ENCODE results near the gene MAST4. TPM values are rescaled to one million over a fixed set of nuclear protein-coding genes. Genes with fewer than 3 reads are reported as not detected.

Gene MAST4
- total RNA-seq, 1 experiment from 2014 or later = 10.9 TPM

GRCh38 chr5:67019065-67019845 is 423.1 kb downstream of the MAST4 start:
- Mint-ChIP-seq H3K27ac (ENCODE audit: unreplicated experiment) (no peak overlapping the region), H3K36me3 (ENCODE audit: insufficient read depth, unreplicated experiment) (no peaks in the 10 kb centered on the region), H3K27me3 (ENCODE audit: unreplicated experiment) (no peaks in the 10 kb centered on the region), H3K4me1 (ENCODE audit: low read depth, unreplicated experiment) (peaks cover 16% of the 10 kb centered on the region), H3K9me3 (ENCODE audit: low read depth, unreplicated experiment) (no peaks in the 10 kb centered on the region), H3K4me3 (ENCODE audit: low read depth, unreplicated experiment) (no peak overlapping the region)
- intact Hi-C loops (cut with micrococcal nuclease; ENCODE audit: unreplicated experiment) = no loop called here
- DNase-seq = no peak
- no peak for TF ChIP-seq CTCF (IDR thresholded peaks at IDR 0.05; ENCODE audit: unreplicated experiment)
- BruUV-seq (replicated peaks) = no TSS peak
- CTCF ChIA-PET = no interaction called here

- Mint-ChIP-seq H3K9me3 (ENCODE audit: low read depth, unreplicated experiment) (no peaks in the 10 kb centered on the region), H3K4me1 (ENCODE audit: low read depth, unreplicated experiment) (peaks cover 8% of the 10 kb centered on the region), H3K4me3 (ENCODE audit: low read depth, unreplicated experiment) (no peak overlapping the region), H3K27ac (ENCODE audit: unreplicated experiment) (no peak overlapping the region), H3K27me3 (ENCODE audit: unreplicated experiment) (no peaks in the 10 kb centered on the region), H3K36me3 (ENCODE audit: insufficient read depth, unreplicated experiment) (no peaks in the 10 kb centered on the region)
- TF ChIP-seq CTCF (IDR thresholded peaks at IDR 0.05; ENCODE audit: unreplicated experiment) = no peak
- intact Hi-C loops (cut with micrococcal nuclease; ENCODE audit: unreplicated experiment) = no loop called here
- DNase-seq = no peak
- CTCF ChIA-PET = no interaction called here
- BruUV-seq (replicated peaks) = no TSS peak
Observed at GRCh38 chr5:67020096-67020615, 424.0 kb downstream of the MAST4 start.

- BruUV-seq (replicated peaks) = no TSS peak
- no peak for DNase-seq
- no peaks in the 10 kb centered on the region for H3K27me3 Mint-ChIP-seq (ENCODE audit: unreplicated experiment)
- CTCF ChIA-PET = no interaction called here
- no peaks in the 10 kb centered on the region for H3K36me3 Mint-ChIP-seq (ENCODE audit: insufficient read depth, unreplicated experiment)
- no peaks in the 10 kb centered on the region for H3K4me1 Mint-ChIP-seq (ENCODE audit: low read depth, unreplicated experiment)
- H3K9me3 Mint-ChIP-seq (ENCODE audit: low read depth, unreplicated experiment) = no peaks in the 10 kb centered on the region
- TF ChIP-seq CTCF (IDR thresholded peaks at IDR 0.05; ENCODE audit: unreplicated experiment) = no peak
- H3K27ac Mint-ChIP-seq (ENCODE audit: unreplicated experiment) = no peak overlapping the region
- H3K4me3 Mint-ChIP-seq (ENCODE audit: low read depth, unreplicated experiment) = no peak overlapping the region
- intact Hi-C loops (cut with micrococcal nuclease; ENCODE audit: unreplicated experiment) = no loop called here
Observed at GRCh38 chr5:67021031-67021430, 424.8 kb downstream of the MAST4 start.

- CTCF ChIA-PET = no interaction called here
- no TSS peak for BruUV-seq (replicated peaks)
Observed at GRCh38 chr5:67021521-67021920, 425.3 kb downstream of the MAST4 start.

More at GRCh38 chr5:67021521-67021920, 425.3 kb downstream of the MAST4 start:
- no peak for DNase-seq
- intact Hi-C loops (cut with micrococcal nuclease; ENCODE audit: unreplicated experiment) = no loop called here
- TF ChIP-seq CTCF (IDR thresholded peaks at IDR 0.05; ENCODE audit: unreplicated experiment) = no peak
- no peak overlapping the region for H3K27ac Mint-ChIP-seq (ENCODE audit: unreplicated experiment)
- H3K4me1 Mint-ChIP-seq (ENCODE audit: low read depth, unreplicated experiment) = no peaks in the 10 kb centered on the region
- H3K27me3 Mint-ChIP-seq (ENCODE audit: unreplicated experiment) = no peaks in the 10 kb centered on the region
- H3K36me3 Mint-ChIP-seq (ENCODE audit: insufficient read depth, unreplicated experiment) = no peaks in the 10 kb centered on the region
- no peak overlapping the region for H3K4me3 Mint-ChIP-seq (ENCODE audit: low read depth, unreplicated experiment)
- no peaks in the 10 kb centered on the region for H3K9me3 Mint-ChIP-seq (ENCODE audit: low read depth, unreplicated experiment)
